ENCODE measurements around the gene MEX3C.

Gene MEX3C

DNA sequence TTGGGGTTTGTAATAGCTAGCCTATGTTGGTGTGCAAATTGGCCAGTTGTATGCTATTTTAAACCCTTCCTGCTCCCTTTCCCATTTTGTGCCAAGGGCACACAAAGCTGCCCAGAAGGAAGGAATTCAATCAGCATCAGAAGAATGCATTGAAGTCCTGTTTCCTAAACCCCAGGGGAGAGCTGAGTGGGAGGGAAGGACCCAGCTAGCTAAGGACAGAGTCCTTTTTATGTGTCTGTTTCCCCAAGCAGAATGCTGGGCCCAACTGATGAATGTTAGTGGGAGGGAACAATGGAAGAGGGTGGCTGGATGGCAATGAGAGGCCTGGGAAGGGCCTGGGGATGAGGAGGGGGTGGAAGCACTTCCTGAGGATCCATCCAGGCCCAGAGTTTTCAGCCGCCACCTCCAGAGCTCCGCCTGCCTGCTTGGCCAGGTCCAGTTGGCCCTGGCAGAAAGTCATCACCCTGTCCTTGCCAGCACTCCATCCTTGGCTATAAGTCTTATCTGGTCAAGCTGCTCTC lies 32.7 kb downstream of the MEX3C start:
- TF ChIP-seq, protein P1, sequence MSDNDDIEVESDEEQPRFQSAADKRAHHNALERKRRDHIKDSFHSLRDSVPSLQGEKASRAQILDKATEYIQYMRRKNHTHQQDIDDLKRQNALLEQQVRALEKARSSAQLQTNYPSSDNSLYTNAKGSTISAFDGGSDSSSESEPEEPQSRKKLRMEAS (IDR thresholded peaks at IDR 0.05; ENCODE audit: low read depth, low read length), result no peak
- TF ChIP-seq, protein P2, sequence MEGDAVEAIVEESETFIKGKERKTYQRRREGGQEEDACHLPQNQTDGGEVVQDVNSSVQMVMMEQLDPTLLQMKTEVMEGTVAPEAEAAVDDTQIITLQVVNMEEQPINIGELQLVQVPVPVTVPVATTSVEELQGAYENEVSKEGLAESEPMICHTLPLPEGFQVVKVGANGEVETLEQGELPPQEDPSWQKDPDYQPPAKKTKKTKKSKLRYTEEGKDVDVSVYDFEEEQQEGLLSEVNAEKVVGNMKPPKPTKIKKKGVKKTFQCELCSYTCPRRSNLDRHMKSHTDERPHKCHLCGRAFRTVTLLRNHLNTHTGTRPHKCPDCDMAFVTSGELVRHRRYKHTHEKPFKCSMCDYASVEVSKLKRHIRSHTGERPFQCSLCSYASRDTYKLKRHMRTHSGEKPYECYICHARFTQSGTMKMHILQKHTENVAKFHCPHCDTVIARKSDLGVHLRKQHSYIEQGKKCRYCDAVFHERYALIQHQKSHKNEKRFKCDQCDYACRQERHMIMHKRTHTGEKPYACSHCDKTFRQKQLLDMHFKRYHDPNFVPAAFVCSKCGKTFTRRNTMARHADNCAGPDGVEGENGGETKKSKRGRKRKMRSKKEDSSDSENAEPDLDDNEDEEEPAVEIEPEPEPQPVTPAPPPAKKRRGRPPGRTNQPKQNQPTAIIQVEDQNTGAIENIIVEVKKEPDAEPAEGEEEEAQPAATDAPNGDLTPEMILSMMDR (IDR thresholded peaks at IDR 0.05; ENCODE audit: low read depth, low read length), result no peak
- TF ChIP-seq POLR2A (IDR thresholded peaks at IDR 0.05; ENCODE audit: extremely low read depth, insufficient read length), result no peak
- no peak for TF ChIP-seq MYC (IDR thresholded peaks at IDR 0.05; ENCODE audit: low read depth, low read length)
- H3K4me3 ChIP-seq (ENCODE audit: low read depth, low read length), result no peak overlapping the region
- no peak for DNase-seq (ENCODE audit: low read depth)

DNA sequence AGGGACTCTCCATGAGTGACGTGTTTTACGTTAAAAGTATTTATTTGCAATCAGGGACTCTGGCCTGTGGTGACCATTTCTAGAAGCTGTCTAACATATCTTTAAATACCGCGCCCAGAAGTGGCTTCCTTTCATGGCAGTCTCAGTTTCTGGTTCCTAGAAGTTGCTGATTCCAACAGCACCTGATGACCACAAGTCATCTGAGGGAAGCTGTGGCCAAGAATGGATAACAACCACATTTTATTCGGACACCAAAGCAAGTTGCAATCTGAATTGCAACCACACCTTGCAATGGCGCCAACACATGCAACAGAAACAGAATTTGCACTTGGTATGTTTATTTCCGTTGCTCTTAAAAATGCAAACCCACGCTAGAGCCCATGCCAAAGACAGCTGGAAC lies 33.1 kb downstream of the MEX3C start:
- no peak for DNase-seq (ENCODE audit: low read depth)
- TF ChIP-seq, protein P2 (IDR thresholded peaks at IDR 0.05; ENCODE audit: low read depth, low read length), result no peak
- TF ChIP-seq MYC (IDR thresholded peaks at IDR 0.05; ENCODE audit: low read depth, low read length) (no peak), POLR2A (IDR thresholded peaks at IDR 0.05; ENCODE audit: extremely low read depth, insufficient read length) (no peak)
- TF ChIP-seq, protein P1 (IDR thresholded peaks at IDR 0.05; ENCODE audit: low read depth, low read length), result no peak
- no peak overlapping the region for H3K4me3 ChIP-seq (ENCODE audit: low read depth, low read length)

DNA sequence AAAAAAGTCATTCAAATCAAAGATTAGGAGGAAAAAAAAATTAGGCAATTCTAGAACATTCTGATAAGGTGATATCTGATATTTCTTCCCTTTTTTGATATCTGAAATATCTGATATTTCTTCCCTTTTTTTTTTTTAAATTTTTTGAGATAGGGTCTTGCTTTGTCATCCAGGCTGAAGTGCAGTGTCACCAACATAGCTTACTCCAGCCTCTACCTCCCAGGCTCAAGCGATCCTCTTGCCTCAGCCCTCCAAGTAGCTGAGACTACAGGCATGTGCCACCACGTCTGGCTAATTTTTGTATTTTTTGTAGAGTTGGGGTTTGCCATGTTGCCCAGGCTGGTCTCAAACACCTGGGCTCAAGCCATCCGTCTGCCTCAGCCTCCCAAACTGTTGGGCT lies 33.9 kb downstream of the MEX3C start:
- TF ChIP-seq POLR2A (IDR thresholded peaks at IDR 0.05; ENCODE audit: extremely low read depth, insufficient read length), result no peak
- TF ChIP-seq, protein P1 (IDR thresholded peaks at IDR 0.05; ENCODE audit: low read depth, low read length), result no peak
- TF ChIP-seq, protein P2 (IDR thresholded peaks at IDR 0.05; ENCODE audit: low read depth, low read length), result no peak
- no peak for TF ChIP-seq MYC (IDR thresholded peaks at IDR 0.05; ENCODE audit: low read depth, low read length)
- DNase-seq (ENCODE audit: low read depth), result no peak
- H3K4me3 ChIP-seq (ENCODE audit: low read depth, low read length), result no peak overlapping the region

DNA sequence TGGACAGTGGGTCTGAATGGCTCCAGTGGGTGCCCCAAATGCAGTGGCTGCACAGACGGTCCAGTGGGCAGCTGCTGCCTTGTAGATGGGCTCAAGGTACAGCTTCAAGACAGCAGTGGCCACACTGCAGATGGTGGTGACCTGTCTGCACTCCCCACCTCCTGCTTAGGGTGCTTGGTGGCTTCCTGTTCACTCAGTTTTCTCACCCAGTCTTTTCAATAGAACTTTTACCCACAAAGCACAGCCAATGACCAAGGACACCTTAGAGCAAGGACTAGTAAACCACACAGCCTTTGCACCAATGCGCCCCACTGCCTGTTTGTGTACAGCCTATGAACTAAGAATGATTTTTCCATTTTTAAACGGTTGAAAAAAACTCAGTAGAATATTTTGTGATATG lies 34.9 kb downstream of the MEX3C start:
- TF ChIP-seq, protein P1 (IDR thresholded peaks at IDR 0.05; ENCODE audit: low read depth, low read length), result no peak
- TF ChIP-seq POLR2A (IDR thresholded peaks at IDR 0.05; ENCODE audit: extremely low read depth, insufficient read length) (no peak), MYC (IDR thresholded peaks at IDR 0.05; ENCODE audit: low read depth, low read length) (no peak)
- TF ChIP-seq, protein P2 (IDR thresholded peaks at IDR 0.05; ENCODE audit: low read depth, low read length), result no peak
- peak; percentile 49 for DNase-seq (ENCODE audit: low read depth)
- no peak overlapping the region for H3K4me3 ChIP-seq (ENCODE audit: low read depth, low read length)

DNA sequence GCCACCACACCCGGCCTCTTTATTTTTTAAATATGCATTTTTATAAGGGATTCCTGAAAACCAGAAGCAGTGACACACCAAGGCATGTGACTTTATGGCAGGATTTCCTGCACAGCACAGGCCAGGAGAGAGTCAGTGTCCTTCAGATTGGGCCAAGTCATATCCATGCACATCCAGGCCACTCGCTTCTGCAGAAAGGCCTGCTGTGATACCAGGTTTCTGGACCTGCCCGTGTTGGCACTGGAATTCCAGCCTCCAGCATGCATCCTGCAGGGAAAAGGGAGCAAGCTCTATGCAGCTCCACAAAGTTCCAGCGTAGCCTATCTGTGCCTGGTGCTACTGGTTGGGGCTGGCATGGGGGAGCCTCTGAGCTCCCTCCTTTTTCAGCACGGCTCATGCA lies 36.8 kb downstream of the MEX3C start:
- no peak for DNase-seq (ENCODE audit: low read depth)
- H3K4me3 ChIP-seq (ENCODE audit: low read depth, low read length), result no peak overlapping the region
- TF ChIP-seq, protein P1 (IDR thresholded peaks at IDR 0.05; ENCODE audit: low read depth, low read length), result no peak
- TF ChIP-seq MYC (IDR thresholded peaks at IDR 0.05; ENCODE audit: low read depth, low read length) (no peak), POLR2A (IDR thresholded peaks at IDR 0.05; ENCODE audit: extremely low read depth, insufficient read length) (no peak)
- TF ChIP-seq, protein P2 (IDR thresholded peaks at IDR 0.05; ENCODE audit: low read depth, low read length), result no peak
